Liver (tissue), 9 donors: ENCODE results near the gene SMAD6. TPM values are rescaled to one million over a fixed set of nuclear protein-coding genes. Genes with fewer than 3 reads are reported as not detected.

Experiments
- DNase-seq: peaks from one replicate; pipeline ENCODE4 v3.0.0-alpha.2; 2017; ENCODE audit warnings: low spot score
- H3K27ac ChIP-seq, 2 donors: one replicate each; pipeline ENCODE4 v1.7.0; 2013; ENCODE audit warnings: inconsistent platforms in 2 of 2, low read length in 2 of 2, control low read depth in 1 of 2, low read depth in 1 of 2, mild to moderate bottlenecking in 1 of 2
- H3K27me3 ChIP-seq, 4 donors: one replicate each; pipeline versions ENCODE4 v1.6.1 to v1.7.0; 2013; ENCODE audit warnings: low read length in 3 of 4, inconsistent platforms in 1 of 4, mild to moderate bottlenecking in 1 of 4, moderate library complexity in 1 of 4; ENCODE audit not compliant: control insufficient read depth in 4 of 4, insufficient read depth in 4 of 4
- H3K36me3 ChIP-seq, 4 donors: one replicate each; pipeline versions ENCODE4 v1.6.1 to v1.7.0; 2013; ENCODE audit warnings: low read length in 3 of 4, mild to moderate bottlenecking in 3 of 4, low read depth in 1 of 4, moderate library complexity in 1 of 4; ENCODE audit not compliant: control insufficient read depth in 4 of 4, insufficient read depth in 3 of 4
- H3K4me1 ChIP-seq, 4 donors: one replicate each; pipeline versions ENCODE4 v1.6.1 to v1.7.0; 2013; ENCODE audit warnings: low read length in 3 of 4, mild to moderate bottlenecking in 3 of 4, moderate library complexity in 1 of 4; ENCODE audit not compliant: control insufficient read depth in 4 of 4, insufficient read depth in 4 of 4
- H3K4me3 ChIP-seq, 3 donors: one replicate each; pipeline versions ENCODE4 v1.6.1 to v1.7.0; 2013; ENCODE audit warnings: low read length in 3 of 3, control low read depth in 1 of 3, low read depth in 1 of 3, mild to moderate bottlenecking in 1 of 3
- H3K9ac ChIP-seq, 2 donors: one replicate each; pipeline ENCODE4 v1.7.0; 2013; ENCODE audit warnings: low read length in 2 of 2, mild to moderate bottlenecking in 2 of 2, moderate library complexity in 2 of 2, control low read depth in 1 of 2, low read depth in 1 of 2
- H3K9me3 ChIP-seq, 4 donors: one replicate each; pipeline versions ENCODE4 v1.6.1 to v1.7.0; 2013; ENCODE audit warnings: low read length in 3 of 4; ENCODE audit not compliant: control insufficient read depth in 4 of 4
- CTCF ChIP-seq: fragments of 150-350 bp; IDR thresholded peaks from 2 replicates; pipeline ENCODE4 v1.5.1; 2017; ENCODE audit warnings: improper control_type of control experiment, low read depth, low read length; ENCODE audit not compliant: missing input control
- EGR1 ChIP-seq, 2 donors: IDR thresholded peaks; 2 replicates each; pipeline ENCODE4 v1.6.1; 2016 to 2018; ENCODE audit warnings: antibody characterized with exemption in 2 of 2, low read depth in 2 of 2
- FOXA1 ChIP-seq: IDR thresholded peaks from 2 replicates; pipeline ENCODE4 v1.6.1; 2016; ENCODE audit warnings: antibody characterized with exemption
- GABPA ChIP-seq, 2 donors: IDR thresholded peaks in 1 of 2; conservative IDR thresholded peaks in 1 of 2; 2 replicates each; pipeline ENCODE4 v1.6.1; 2016; ENCODE audit warnings: antibody characterized with exemption in 2 of 2, mild to moderate bottlenecking in 1 of 2, moderate library complexity in 1 of 2
- HNF4A ChIP-seq, 2 donors: conservative IDR thresholded peaks; 2 replicates each; pipeline ENCODE4 v1.6.1; 2016; ENCODE audit warnings: antibody characterized with exemption in 2 of 2, mild to moderate bottlenecking in 2 of 2
- HNF4G ChIP-seq: IDR thresholded peaks from 2 replicates; pipeline ENCODE4 v1.6.1; 2016; ENCODE audit warnings: antibody characterized with exemption
- JUND ChIP-seq, 2 donors: IDR thresholded peaks; 2 replicates each; pipeline ENCODE4 v1.6.1; 2016; ENCODE audit warnings: antibody characterized with exemption in 2 of 2
- MAX ChIP-seq: IDR thresholded peaks from 2 replicates; pipeline ENCODE4 v1.6.1; 2016; ENCODE audit warnings: antibody characterized with exemption
- NR2F2 ChIP-seq: IDR thresholded peaks from 2 replicates; pipeline ENCODE4 v1.6.1; 2016; ENCODE audit warnings: antibody characterized with exemption
- RAD21 ChIP-seq, 2 donors: IDR thresholded peaks; 2 replicates each; pipeline ENCODE4 v1.6.1; 2016; ENCODE audit warnings: antibody characterized with exemption in 2 of 2, mild to moderate bottlenecking in 2 of 2
- REST ChIP-seq: IDR thresholded peaks from 2 replicates; pipeline ENCODE4 v1.6.1; 2016; ENCODE audit warnings: antibody characterized with exemption, mild to moderate bottlenecking
- RXRA ChIP-seq, 2 donors: IDR thresholded peaks; 2 replicates each; pipeline ENCODE4 v1.6.1; 2017 to 2018; ENCODE audit warnings: antibody characterized with exemption in 2 of 2, mild to moderate bottlenecking in 1 of 2
- SP1 ChIP-seq: IDR thresholded peaks from 2 replicates; pipeline ENCODE4 v1.6.1; 2018; ENCODE audit warnings: antibody characterized with exemption, mild to moderate bottlenecking
- TAF1 ChIP-seq: conservative IDR thresholded peaks from 2 replicates; pipeline ENCODE4 v1.6.1; 2016; ENCODE audit warnings: antibody characterized with exemption, mild to moderate bottlenecking
- YY1 ChIP-seq: IDR thresholded peaks from 2 replicates; pipeline ENCODE4 v1.6.1; 2016; ENCODE audit warnings: antibody characterized with exemption, mild to moderate bottlenecking
- ZBTB33 ChIP-seq: IDR thresholded peaks from 2 replicates; pipeline ENCODE4 v1.6.1; 2016; ENCODE audit warnings: antibody characterized with exemption
- WGBS: extraction: QIAGEN DNeasy Blood & Tissue Kit; methylation state at CpG from one replicate; pipeline ENCODE4 v1.1.7; 2013; 5-methylcytosine and 5-hydroxymethylcytosine counted together
- polyA plus RNA-seq, 2 donors: library from polyadenylated mRNA; stranded (reverse) in 1 of 2; unstranded in 1 of 2; fragments of 200-250 nt in 1 of 2; fragments of >200 nt in 1 of 2; fragmentation: Nextera tagmentation in 1 of 2; extraction: Ambion mirVana in 1 of 2; gene quantifications; one replicate each; pipeline versions ENCODE4 v1.2.1 to v1.2.3, GENCODE V29; 2013 to 2015
- total RNA-seq, 2 donors: library from RNA; depleted of rRNA; stranded (reverse); fragments of >200 nt; gene quantifications; one replicate each; pipeline ENCODE4 v1.2.3, GENCODE V29; 2014
- TF ChIP-seq, protein P1 (sequence below): IDR thresholded peaks from 2 replicates; pipeline ENCODE4 v1.6.1; 2016; ENCODE audit warnings: antibody characterized with exemption
- donor health status: healthy.
- donor health status: healthy.
- donor health status: healthy.
- donor health status: healthy.
- donor health status: healthy.

Gene SMAD6
- total and polyA plus RNA-seq, 4 donors, result 1.2 to 15.1 (median 11.0) TPM

DNA sequence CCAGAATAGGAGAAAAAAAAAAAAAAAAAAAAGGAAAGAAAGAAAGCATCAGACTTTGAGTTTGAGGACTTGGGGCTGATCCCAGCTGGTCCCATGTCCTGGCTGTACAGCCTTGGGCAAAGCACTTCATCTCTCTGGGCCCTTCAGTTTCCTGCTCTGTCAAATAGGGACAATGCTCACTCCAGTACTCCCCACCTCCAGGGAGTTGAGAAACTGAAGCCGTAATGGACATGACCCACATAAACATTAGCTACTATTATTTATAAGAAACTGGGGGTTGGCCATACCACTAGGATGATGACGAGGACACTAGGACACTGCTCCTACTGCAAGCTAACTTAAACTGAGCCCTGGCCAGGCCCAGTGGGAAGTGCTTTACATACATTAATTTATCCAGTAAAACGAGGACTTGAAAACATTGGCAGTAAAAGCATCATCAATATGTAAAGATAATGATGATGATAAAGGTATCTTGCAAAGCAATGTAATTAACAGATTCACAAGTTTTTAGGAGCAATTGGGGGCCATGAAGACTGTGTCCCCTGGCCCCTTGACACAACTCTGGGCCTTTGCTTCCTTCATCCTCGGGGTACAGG lies 22.9 kb upstream of the SMAD6 start:
- Histone ChIP-seq H3K27ac (peak overlapping the region in 1 of 2 donors; percentile 27), H3K4me1 (peaks cover 0 to 4% (median 0%) of the 10 kb centered on the region in 4 donors), H3K36me3 (no peaks in the 10 kb centered on the region), H3K9me3 (no peaks in the 10 kb centered on the region), H3K4me3 (no peak overlapping the region), H3K27me3 (no peaks in the 10 kb centered on the region), H3K9ac (no peak overlapping the region)
- 79% methylated on average over 4 of the region's 4 CpGs for WGBS
- DNase-seq, result no peak
- TF ChIP-seq RAD21 (IDR thresholded peaks at IDR 0.05), result no peak
- no peak for TF ChIP-seq FOXA1
- TF ChIP-seq RXRA (IDR thresholded peaks at IDR 0.05), result no peak
- TF ChIP-seq, protein P1, sequence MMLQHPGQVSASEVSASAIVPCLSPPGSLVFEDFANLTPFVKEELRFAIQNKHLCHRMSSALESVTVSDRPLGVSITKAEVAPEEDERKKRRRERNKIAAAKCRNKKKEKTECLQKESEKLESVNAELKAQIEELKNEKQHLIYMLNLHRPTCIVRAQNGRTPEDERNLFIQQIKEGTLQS, result no peak
- TF ChIP-seq JUND (IDR thresholded peaks at IDR 0.05), result no peak
- TF ChIP-seq TAF1, result no peak

DNA sequence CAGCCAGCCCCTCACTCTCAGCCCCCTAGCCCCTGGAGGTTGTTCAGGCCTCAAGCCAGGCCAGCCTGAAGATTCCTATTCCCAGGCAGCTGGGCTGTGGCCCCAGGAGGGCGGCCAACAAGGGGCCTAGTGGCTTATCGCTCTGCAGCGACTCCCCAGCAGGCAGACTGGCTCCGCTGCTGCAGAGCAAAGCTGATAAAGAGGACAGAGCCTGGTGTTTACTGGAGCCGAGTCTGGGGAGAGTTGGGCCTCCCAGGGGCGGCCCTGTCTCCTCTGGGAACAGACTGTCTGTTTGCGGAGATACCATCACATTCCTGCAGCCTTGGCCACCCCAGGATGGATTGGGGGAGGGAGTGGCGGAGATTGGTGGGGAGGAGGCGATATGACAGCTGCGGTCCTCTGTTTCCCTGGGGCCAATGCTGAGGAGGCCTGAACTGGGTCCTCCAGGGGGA lies 22.4 kb upstream of the SMAD6 start:
- peak; percentile 84 for DNase-seq
- peak overlapping the region in 1 of 2 donors; percentile 27 for H3K27ac ChIP-seq

More for the DNA sequence above, 22.4 kb upstream of the SMAD6 start:
- no peaks in the 10 kb centered on the region for H3K9me3 ChIP-seq
- H3K4me1 ChIP-seq, result peaks cover 0 to 4% (median 0%) of the 10 kb centered on the region in 4 donors
- H3K36me3 ChIP-seq, result no peaks in the 10 kb centered on the region
- H3K4me3 ChIP-seq, result no peak overlapping the region
- H3K27me3 ChIP-seq, result no peaks in the 10 kb centered on the region
- no peak overlapping the region for H3K9ac ChIP-seq
- TF ChIP-seq CTCF (no peak), REST (no peak), HNF4A (conservative IDR thresholded peaks at IDR 0.05) (no peak), FOXA1 (no peak), RAD21 (IDR thresholded peaks at IDR 0.05) (peak in 1 of 2 donors; percentile 41), SP1 (peak; percentile 51), RXRA (IDR thresholded peaks at IDR 0.05) (peak in 1 of 2 donors; percentile 21), YY1 (no peak), TAF1 (no peak), JUND (IDR thresholded peaks at IDR 0.05) (no peak), NR2F2 (peak; percentile 67), MAX (no peak), GABPA (IDR thresholded peaks at IDR 0.05 in 1 of 2, conservative IDR thresholded peaks at IDR 0.05 in 1 of 2) (no peak), EGR1 (IDR thresholded peaks at IDR 0.05; ENCODE audit: low read depth in 2 of 2) (no peak), ZBTB33 (no peak), HNF4G (no peak)
- TF ChIP-seq, protein P1, result no peak
- 80% methylated on average over 10 of the region's 10 CpGs for WGBS
